Cardiac muscle cell (in vitro differentiated cells and primary cell): ENCODE measurements around the gene SLC7A10. TPM values are rescaled to one million over a fixed set of nuclear protein-coding genes. Genes with fewer than 3 reads are reported as not detected.

Source experiments
- DNase-seq, 2 donors: peaks; one replicate each; pipeline versions ENCODE4 v3.0.0 to v3.0.0-alpha.2; 2010 to 2017; ENCODE audit warnings: low read depth in 1 of 2, low spot score in 1 of 2
- H3K27ac ChIP-seq: fragments of 200-600 bp; sonication (generic); 2 replicates; pipeline ENCODE4 v1.5.1; 2016
- H3K27me3 ChIP-seq: fragments of 200-600 bp; sonication (generic); 2 replicates; pipeline ENCODE4 v1.6.0; 2016; ENCODE audit warnings: control low read depth
- H3K36me3 ChIP-seq: fragments of 200-600 bp; sonication (generic); 2 replicates; pipeline ENCODE4 v1.5.1; 2016; ENCODE audit warnings: control low read depth
- H3K4me1 ChIP-seq: fragments of 200-600 bp; sonication (generic); 2 replicates; pipeline ENCODE4 v1.8.1; 2017; ENCODE audit warnings: low read depth, mild to moderate bottlenecking, mixed run types
- H3K4me3 ChIP-seq: fragments of 200-600 bp; sonication (generic); 2 replicates; pipeline ENCODE4 v1.5.1; 2016; ENCODE audit warnings: mild to moderate bottlenecking
- H3K9me3 ChIP-seq: fragments of 200-600 bp; sonication (generic); 2 replicates; pipeline ENCODE4 v1.5.1; 2017; ENCODE audit warnings: low read depth, mild to moderate bottlenecking, control low read depth
- polyA plus RNA-seq: library from polyadenylated mRNA; unstranded; fragments of >200 nt; fragmentation: Nextera tagmentation; extraction: Ambion mirVana; gene quantifications from 2 replicates; pipeline ENCODE4 v1.2.1, GENCODE V29; 2016
- total RNA-seq: library from RNA; depleted of rRNA; stranded (reverse); fragments of >200 nt; gene quantifications from 2 replicates; pipeline ENCODE4 v1.2.3, GENCODE V29; 2016
- TF ChIP-seq, protein P1 (sequence below): IDR thresholded peaks from 2 replicates; pipeline ENCODE4 v1.5.1; 2012; ENCODE audit warnings: low read depth, mild to moderate bottlenecking, low read length

The SLC7A10 gene
- total and polyA plus RNA-seq, 2 experiments from 2014 or later, result not detected

DNA sequence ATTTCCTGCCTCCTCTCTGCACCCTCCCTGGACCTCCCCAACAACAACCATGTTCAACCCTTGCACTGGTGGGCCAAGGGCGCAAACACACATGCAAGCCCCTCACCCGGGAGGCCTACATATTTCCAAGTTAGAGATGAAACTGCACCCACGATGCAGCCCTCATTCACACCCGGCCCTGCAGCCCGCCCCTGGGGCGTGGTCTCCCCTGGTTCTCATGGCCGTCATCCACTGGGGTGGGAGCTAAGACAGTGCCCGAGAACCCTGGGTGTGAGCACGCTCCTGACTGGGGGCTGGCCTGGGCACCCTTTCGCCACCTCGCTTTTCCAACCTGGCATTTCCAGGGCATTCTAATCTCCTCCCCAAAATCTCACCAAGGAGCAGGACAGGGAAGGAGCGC, 7.0 kb upstream of the SLC7A10 start:
- Histone ChIP-seq H3K4me1 (no peaks in the 10 kb centered on the region), H3K9me3 (no peaks in the 10 kb centered on the region), H3K36me3 (no peaks in the 10 kb centered on the region), H3K4me3 (no peak overlapping the region), H3K27ac (no peak overlapping the region), H3K27me3 (peaks cover 32% of the 10 kb centered on the region)
- DNase-seq, result no peak
- TF ChIP-seq, protein P1, sequence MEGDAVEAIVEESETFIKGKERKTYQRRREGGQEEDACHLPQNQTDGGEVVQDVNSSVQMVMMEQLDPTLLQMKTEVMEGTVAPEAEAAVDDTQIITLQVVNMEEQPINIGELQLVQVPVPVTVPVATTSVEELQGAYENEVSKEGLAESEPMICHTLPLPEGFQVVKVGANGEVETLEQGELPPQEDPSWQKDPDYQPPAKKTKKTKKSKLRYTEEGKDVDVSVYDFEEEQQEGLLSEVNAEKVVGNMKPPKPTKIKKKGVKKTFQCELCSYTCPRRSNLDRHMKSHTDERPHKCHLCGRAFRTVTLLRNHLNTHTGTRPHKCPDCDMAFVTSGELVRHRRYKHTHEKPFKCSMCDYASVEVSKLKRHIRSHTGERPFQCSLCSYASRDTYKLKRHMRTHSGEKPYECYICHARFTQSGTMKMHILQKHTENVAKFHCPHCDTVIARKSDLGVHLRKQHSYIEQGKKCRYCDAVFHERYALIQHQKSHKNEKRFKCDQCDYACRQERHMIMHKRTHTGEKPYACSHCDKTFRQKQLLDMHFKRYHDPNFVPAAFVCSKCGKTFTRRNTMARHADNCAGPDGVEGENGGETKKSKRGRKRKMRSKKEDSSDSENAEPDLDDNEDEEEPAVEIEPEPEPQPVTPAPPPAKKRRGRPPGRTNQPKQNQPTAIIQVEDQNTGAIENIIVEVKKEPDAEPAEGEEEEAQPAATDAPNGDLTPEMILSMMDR, result no peak

DNA sequence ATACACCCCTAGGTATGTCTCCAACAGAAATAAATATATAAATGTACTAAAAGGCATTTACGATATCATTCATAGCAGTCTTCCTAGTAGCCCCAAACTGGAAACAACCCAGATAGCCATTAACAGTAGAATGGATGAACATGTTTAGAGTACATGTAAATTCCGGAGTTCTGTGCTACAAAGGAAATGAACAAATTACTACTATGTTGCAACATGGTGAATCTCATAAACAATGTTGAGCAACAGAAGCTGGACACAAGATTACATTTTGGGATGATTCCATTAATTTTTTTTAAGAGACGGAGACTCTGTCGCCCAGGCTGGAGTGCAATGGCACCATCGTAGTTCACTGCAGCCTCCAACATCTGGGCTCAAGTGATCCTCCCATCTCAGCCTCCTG, 5.9 kb upstream of the SLC7A10 start:
- TF ChIP-seq, protein P1, result no peak
- Histone ChIP-seq H3K4me3 (no peak overlapping the region), H3K27ac (no peak overlapping the region), H3K27me3 (peaks cover 44% of the 10 kb centered on the region), H3K9me3 (no peaks in the 10 kb centered on the region), H3K4me1 (no peaks in the 10 kb centered on the region), H3K36me3 (no peaks in the 10 kb centered on the region)
- DNase-seq, result peak in 1 of 2 donors; percentile 84

DNA sequence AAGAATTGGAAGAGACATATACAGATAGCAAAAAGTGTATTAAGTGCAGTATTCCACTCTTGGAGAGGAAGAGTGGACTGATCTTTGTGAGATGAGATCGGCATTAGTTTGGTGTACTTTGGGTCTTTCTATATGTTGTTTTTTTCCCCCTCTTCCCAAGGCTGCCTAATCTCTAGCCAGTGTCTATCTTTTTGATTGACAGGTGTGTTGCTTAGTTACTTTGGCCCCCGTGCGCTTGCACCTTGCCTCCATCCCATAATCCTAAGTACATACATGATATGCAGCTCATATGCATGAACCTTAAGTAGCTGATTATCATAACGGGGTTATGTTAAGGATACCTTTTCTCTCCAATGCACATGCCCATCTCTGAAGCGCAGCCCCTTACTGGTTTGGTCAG, 4.3 kb upstream of the SLC7A10 start:
- no peak for DNase-seq
- Histone ChIP-seq H3K27me3 (peaks cover 59% of the 10 kb centered on the region), H3K36me3 (no peaks in the 10 kb centered on the region), H3K4me1 (no peaks in the 10 kb centered on the region), H3K9me3 (no peaks in the 10 kb centered on the region), H3K27ac (no peak overlapping the region), H3K4me3 (no peak overlapping the region)
- TF ChIP-seq, protein P1, result no peak

DNA sequence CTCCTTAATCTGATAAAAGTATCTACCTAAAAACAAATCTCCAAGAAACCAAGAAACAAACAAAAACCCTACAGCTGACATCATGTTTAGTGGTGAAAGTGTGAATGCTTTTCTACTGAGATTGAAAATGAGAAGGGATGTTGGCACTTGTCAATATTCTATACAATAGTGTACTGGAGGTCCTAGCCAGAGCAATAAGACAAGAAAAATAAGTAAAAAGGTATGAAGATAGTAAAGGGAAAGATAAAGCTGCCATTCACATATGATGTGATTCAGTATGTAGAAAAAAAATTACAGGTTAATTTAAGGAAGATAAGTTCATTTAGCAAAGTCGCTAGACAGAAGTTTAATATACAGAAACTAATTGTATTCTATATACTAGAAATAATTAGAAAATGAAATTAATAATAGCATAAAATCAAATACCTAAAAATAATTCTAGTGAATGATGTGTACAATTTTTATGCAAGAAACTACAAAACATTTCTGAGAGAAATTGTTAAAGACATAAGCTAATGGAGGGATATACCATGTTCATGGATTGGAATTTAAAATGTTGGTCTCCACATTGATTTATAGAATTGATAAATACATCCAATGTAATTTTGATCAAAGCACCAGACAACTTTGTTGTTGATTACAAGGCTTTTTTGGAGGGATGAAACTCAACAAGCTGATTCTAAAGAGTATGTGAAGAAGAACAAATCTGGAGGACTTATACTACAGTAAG, 2.4 kb upstream of the SLC7A10 start:
- TF ChIP-seq, protein P1, result no peak
- H3K4me1 ChIP-seq, result no peaks in the 10 kb centered on the region
- DNase-seq, result peak in 1 of 2 donors; percentile 12
- no peaks in the 10 kb centered on the region for H3K36me3 ChIP-seq
- no peak overlapping the region for H3K27ac ChIP-seq
- no peaks in the 10 kb centered on the region for H3K9me3 ChIP-seq
- no peak overlapping the region for H3K4me3 ChIP-seq
- peaks cover 78% of the 10 kb centered on the region for H3K27me3 ChIP-seq

DNA sequence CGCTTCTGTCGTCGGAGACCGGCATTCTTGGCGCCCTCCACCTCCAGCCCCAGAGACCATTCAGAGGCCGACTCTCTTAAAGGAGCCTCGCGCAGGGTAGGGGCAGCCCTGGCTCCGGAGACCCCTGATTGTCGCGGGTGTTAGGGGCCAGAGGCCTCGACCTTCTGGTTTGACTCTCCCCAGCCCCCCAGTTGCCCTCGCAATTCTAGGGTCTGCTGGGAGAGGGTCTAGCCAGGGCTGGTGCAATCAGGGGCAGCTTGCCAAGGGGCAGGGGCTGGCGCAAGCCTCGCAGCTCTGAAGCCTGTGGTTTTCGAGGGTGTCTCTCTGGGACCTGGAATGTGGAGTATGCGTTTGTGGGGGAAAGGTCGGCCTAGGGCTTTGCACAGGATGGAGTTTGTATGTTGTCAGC, 1.6 kb upstream of the SLC7A10 start:
- Histone ChIP-seq H3K27me3 (peaks cover 82% of the 10 kb centered on the region), H3K9me3 (no peaks in the 10 kb centered on the region), H3K4me3 (no peak overlapping the region), H3K4me1 (no peaks in the 10 kb centered on the region), H3K27ac (no peak overlapping the region), H3K36me3 (no peaks in the 10 kb centered on the region)
- TF ChIP-seq, protein P1, result no peak
- DNase-seq, result peak in 1 of 2 donors; percentile 96
